Spleen (tissue), 11 donors: ENCODE data around the gene PAX5. TPM values are rescaled to one million over a fixed set of nuclear protein-coding genes. Genes with fewer than 3 reads are reported as not detected.

ENCODE experiments used
- DNase-seq: peaks from one replicate; pipeline ENCODE4 v3.0.0-alpha.2; 2020
- H3K27ac ChIP-seq, 8 donors: fragments of 200-600 bp; sonication (generic) in 7 of 8; 1 replicate in 4 of 8; 2 replicates in 4 of 8; pipeline versions ENCODE4 v1.5.0 to v1.8.0; 2016 to 2021; ENCODE audit warnings: inconsistent platforms in 4 of 8, mild to moderate bottlenecking in 4 of 8, moderate library complexity in 1 of 8
- H3K27me3 ChIP-seq, 7 donors: fragments of 200-600 bp; sonication (generic) in 6 of 7; replicated peaks in 1 of 7; 1 replicate in 4 of 7; 2 replicates in 3 of 7; pipeline versions ENCODE4 v1.5.0 to v1.8.0; 2016 to 2021; ENCODE audit warnings: inconsistent platforms in 3 of 7, mild to moderate bottlenecking in 1 of 7
- H3K36me3 ChIP-seq, 6 donors: fragments of 200-600 bp; sonication (generic) in 5 of 6; 1 replicate in 4 of 6; 2 replicates in 2 of 6; pipeline versions ENCODE4 v1.5.0 to v1.8.0; 2016 to 2021; ENCODE audit warnings: inconsistent platforms in 2 of 6
- H3K4me1 ChIP-seq, 6 donors: fragments of 200-600 bp; sonication (generic) in 5 of 6; 1 replicate in 3 of 6; 2 replicates in 3 of 6; pipeline versions ENCODE4 v1.5.0 to v1.8.0; 2016 to 2021; ENCODE audit warnings: inconsistent platforms in 3 of 6
- H3K4me3 ChIP-seq, 8 donors: fragments of 200-600 bp; sonication (generic) in 7 of 8; 1 replicate in 4 of 8; 2 replicates in 4 of 8; pipeline versions ENCODE4 v1.5.0 to v1.8.0; 2016 to 2021; ENCODE audit warnings: inconsistent platforms in 4 of 8, mild to moderate bottlenecking in 4 of 8, moderate library complexity in 2 of 8
- H3K9me3 ChIP-seq, 8 donors: fragments of 200-600 bp; sonication (generic) in 7 of 8; 1 replicate in 4 of 8; 2 replicates in 4 of 8; pipeline versions ENCODE4 v1.5.0 to v1.8.0; 2016 to 2021; ENCODE audit warnings: inconsistent platforms in 4 of 8
- POLR2A ChIP-seq, 3 donors: fragments of 450-650 bp; IDR thresholded peaks; one replicate each; pipeline ENCODE4 v1.5.1; 2017; ENCODE audit warnings: antibody characterized with exemption in 3 of 3, mild to moderate bottlenecking in 1 of 3
- POLR2AphosphoS5 ChIP-seq, 3 donors: sonication (generic); formaldehyde crosslinking; IDR thresholded peaks; one replicate each; pipeline ENCODE4 v1.5.1; 2017; ENCODE audit warnings: antibody characterized with exemption in 3 of 3
- WGBS, 5 donors: extraction: QIAGEN DNeasy Blood & Tissue Kit in 3 of 5; methylation state at CpG; one replicate each; pipeline versions ENCODE4 v1.1.5 to v1.1.7; 2013 to 2018; 5-methylcytosine and 5-hydroxymethylcytosine counted together
- intact Hi-C: fragments of 100-400 bp; cut with DNase I; formaldehyde crosslinking; loops from one replicate; pipeline ENCODE4 v1.15.0; 2023; ENCODE audit warnings: low total_unique reads
- polyA plus RNA-seq, 3 donors: library from polyadenylated mRNA; stranded (reverse); fragments of 200-250 nt; gene quantifications; one replicate each; pipeline ENCODE4 v1.2.1, GENCODE V29; 2013
- total RNA-seq, 7 donors: library from RNA; depleted of rRNA in 3 of 7; stranded (reverse); fragments of >200 nt in 3 of 7; fragmentation: NEBNext Ultra II Directional in 4 of 7; extraction: Animal tissue kit (Norgen Biotek cat#: 25700) in 4 of 7; gene quantifications; one replicate each; pipeline versions ENCODE4 v1.1.0 to v1.2.1, GENCODE V29; 2016 to 2021
- TF ChIP-seq, protein P1 (sequence below), 11 experiments: fragments of 200-600 bp in 7 of 11; fragments of 450-650 bp in 4 of 11; sonication (generic) in 4 of 11; IDR thresholded peaks in 8 of 11; conservative IDR thresholded peaks in 3 of 11; 1 replicate in 7 of 11; 2 replicates in 4 of 11; pipeline versions ENCODE4 v1.4.0 to v1.8.0; 2016 to 2021; ENCODE audit warnings: antibody characterized with exemption in 11 of 11, inconsistent platforms in 4 of 11, mild to moderate bottlenecking in 1 of 11
- donor health status: healthy with polysubstance abuse.
- donor health status: DM: no; HTN: no; CAD: no; lungs with moderate emphysema.
- donor health status: DM: no; HTN: no; CAD: no.
- donor health status: Bipolar disorder and iron deficiency.
- donor health status: healthy.
- donor health status: DM: no; HTN: no; CAD: no.
- donor health status: DM: yes; HTN: yes; CAD: no.

PAX5 gene
- total and polyA plus RNA-seq, 10 donors = 15.9 to 120 (median 53.0) TPM

DNA sequence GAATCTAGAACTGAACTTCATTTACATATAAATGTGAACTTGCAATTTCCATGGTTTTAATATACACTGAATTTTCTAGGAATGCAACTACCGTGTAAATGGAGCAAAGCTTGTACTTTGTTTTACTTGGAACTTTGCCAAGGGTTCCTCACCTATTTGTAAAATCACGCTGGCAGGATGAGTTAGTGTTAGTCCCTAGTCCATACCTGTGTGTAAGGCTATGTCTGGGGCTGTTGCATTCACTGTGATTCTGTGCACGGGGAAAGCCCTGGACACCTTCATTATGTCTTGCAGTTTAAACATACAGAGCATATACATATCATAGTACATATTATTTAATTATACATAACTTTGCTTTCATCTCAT lies 119.9 kb downstream of the PAX5 start:
- H3K27me3 ChIP-seq = peaks cover 0 to 33% (median 0%) of the 10 kb centered on the region in 7 donors
- intact Hi-C loops = no loop called here
- peaks cover 0 to 5% (median 0%) of the 10 kb centered on the region in 8 donors for H3K9me3 ChIP-seq
- H3K27ac ChIP-seq = no peak overlapping the region
- peaks cover 0 to 24% (median 0%) of the 10 kb centered on the region in 6 donors for H3K36me3 ChIP-seq
- no peak overlapping the region for H3K4me3 ChIP-seq
- no peaks in the 10 kb centered on the region for H3K4me1 ChIP-seq
- no peak for TF ChIP-seq POLR2A (IDR thresholded peaks at IDR 0.05)
- TF ChIP-seq, protein P1, sequence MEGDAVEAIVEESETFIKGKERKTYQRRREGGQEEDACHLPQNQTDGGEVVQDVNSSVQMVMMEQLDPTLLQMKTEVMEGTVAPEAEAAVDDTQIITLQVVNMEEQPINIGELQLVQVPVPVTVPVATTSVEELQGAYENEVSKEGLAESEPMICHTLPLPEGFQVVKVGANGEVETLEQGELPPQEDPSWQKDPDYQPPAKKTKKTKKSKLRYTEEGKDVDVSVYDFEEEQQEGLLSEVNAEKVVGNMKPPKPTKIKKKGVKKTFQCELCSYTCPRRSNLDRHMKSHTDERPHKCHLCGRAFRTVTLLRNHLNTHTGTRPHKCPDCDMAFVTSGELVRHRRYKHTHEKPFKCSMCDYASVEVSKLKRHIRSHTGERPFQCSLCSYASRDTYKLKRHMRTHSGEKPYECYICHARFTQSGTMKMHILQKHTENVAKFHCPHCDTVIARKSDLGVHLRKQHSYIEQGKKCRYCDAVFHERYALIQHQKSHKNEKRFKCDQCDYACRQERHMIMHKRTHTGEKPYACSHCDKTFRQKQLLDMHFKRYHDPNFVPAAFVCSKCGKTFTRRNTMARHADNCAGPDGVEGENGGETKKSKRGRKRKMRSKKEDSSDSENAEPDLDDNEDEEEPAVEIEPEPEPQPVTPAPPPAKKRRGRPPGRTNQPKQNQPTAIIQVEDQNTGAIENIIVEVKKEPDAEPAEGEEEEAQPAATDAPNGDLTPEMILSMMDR (IDR thresholded peaks at IDR 0.05 in 8 of 11, conservative IDR thresholded peaks at IDR 0.05 in 3 of 11) = no peak
- TF ChIP-seq POLR2AphosphoS5 (IDR thresholded peaks at IDR 0.05) = no peak
- DNase-seq = no peak
- 43 to 77% (median 65%) methylated on average over 3 of the region's 3 CpGs for WGBS, 5 donors

DNA sequence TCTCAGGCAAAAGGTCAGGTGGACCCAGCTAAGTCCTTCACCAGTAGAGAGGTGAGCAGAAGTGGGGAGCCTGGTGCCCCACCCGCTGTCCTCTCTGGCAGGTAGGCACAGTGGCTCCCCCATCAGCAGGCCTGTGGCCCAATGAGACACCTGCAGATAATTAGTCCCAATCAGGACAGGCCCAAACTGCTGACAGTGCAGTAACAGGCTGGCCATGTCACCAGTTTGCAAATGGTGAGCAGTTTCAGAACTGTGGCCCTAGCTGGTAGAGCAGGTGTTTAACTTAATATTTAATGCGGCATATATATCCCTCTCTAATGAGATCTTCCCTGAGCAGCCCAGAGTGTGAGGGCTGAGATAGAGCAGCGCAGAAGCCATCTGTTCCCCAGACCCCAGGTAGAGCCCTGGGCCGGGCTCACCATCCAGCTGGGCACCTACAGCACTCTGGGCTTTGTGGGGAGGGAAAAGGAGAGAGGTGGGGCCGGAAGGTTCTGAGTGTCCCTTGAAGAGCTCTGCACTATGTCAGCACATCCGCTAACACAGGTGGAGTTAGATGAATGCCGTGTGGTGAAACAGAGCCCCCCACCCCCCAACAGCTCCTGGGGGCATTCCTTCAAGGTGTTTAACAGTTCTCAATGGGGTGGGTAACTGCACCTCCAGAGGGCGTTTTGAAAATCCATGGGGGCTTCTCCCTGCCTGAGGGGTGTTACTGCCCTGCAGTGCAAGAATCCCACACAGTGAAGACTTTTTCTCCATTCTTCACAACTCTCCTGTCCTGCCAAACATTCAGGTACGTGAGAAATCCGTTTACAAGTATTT lies 120.5 kb downstream of the PAX5 start:
- no peak for DNase-seq
- Histone ChIP-seq H3K36me3 (peaks cover 0 to 24% (median 0%) of the 10 kb centered on the region in 6 donors), H3K9me3 (peaks cover 0 to 5% (median 0%) of the 10 kb centered on the region in 8 donors), H3K4me3 (no peak overlapping the region), H3K27me3 (peaks cover 0 to 36% (median 0%) of the 10 kb centered on the region in 7 donors), H3K27ac (peak overlapping the region in 1 of 8 donors; percentile 21), H3K4me1 (no peaks in the 10 kb centered on the region)
- WGBS, 5 donors = 53 to 67% (median 63%) methylated on average over 9 to 10 of the region's 10 CpGs
- intact Hi-C loops = no loop called here
- no peak for TF ChIP-seq POLR2A (IDR thresholded peaks at IDR 0.05)

DNA sequence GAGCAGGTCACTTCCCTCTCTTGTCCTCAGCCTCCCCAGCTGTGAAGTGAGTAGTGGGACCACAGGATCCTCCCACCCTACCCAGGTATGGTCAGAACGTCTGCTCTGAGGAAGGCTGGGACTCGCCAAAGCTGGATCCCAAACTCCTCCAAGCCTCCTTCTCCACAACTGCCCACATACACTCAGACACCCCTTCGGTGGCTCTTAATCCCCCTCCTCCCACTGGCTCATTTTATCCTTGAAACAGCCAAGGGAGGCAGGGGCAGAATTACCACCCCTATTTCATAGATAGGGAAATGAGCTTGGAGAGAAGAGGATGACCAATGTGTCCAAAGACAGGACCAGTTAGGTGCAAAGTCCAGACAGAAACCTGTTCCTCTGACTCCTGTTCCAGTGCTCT lies 121.4 kb downstream of the PAX5 start:
- Histone ChIP-seq H3K27me3 (peaks cover 0 to 38% (median 0%) of the 10 kb centered on the region in 7 donors), H3K36me3 (peaks cover 0 to 24% (median 0%) of the 10 kb centered on the region in 6 donors), H3K4me3 (no peak overlapping the region), H3K9me3 (peaks cover 0 to 5% (median 0%) of the 10 kb centered on the region in 8 donors), H3K27ac (no peak overlapping the region), H3K4me1 (no peaks in the 10 kb centered on the region)
- no peak for TF ChIP-seq POLR2AphosphoS5 (IDR thresholded peaks at IDR 0.05)
- TF ChIP-seq, protein P1 (IDR thresholded peaks at IDR 0.05 in 8 of 11, conservative IDR thresholded peaks at IDR 0.05 in 3 of 11) = no peak
- TF ChIP-seq POLR2A (IDR thresholded peaks at IDR 0.05) = no peak
- WGBS, 5 donors = 68 to 82% (median 76%) methylated on average over 3 of the region's 3 CpGs
- intact Hi-C loops = no loop called here
- no peak for DNase-seq

DNA sequence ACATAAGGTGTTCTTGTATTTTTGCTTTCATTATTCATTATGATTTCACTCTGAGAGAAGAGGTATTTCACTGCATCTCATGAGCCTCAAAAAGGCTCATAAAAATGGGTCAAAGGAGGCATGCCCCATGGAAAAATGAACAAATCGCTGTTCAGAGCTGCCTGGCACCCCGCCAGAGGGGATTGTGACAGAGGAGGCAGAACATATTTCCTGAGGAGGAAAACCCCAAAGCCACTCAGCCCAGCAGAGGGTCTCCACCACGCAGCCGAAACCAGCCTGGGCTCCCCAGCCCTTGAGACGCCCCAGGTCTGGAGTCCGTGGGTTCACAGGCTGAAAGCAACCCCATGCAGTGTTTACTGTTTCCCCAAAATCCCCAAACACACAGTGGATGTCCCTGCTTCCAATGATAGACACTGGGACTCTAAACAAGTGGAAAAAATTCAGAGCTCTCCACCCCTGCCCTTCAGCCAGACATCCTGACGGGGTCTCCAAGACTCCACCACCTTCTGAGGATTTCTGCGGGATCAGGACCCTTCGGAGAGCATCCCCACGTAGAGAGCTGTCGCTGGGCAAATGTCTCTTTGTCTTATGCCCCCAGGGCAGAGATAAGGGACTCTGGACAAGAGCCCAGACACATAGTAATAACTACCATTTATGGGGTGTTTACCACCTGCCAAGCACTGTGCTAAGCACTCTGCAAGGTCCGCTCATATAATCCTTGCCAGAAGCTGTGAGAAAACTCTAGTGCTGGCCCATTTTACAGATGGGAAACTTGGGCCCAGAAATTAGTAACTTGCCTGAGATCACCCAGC lies 122.3 kb downstream of the PAX5 start:
- intact Hi-C loops = no loop called here
- TF ChIP-seq POLR2A (IDR thresholded peaks at IDR 0.05) = no peak
- TF ChIP-seq POLR2AphosphoS5 (IDR thresholded peaks at IDR 0.05) = no peak
- TF ChIP-seq, protein P1 (IDR thresholded peaks at IDR 0.05 in 8 of 11, conservative IDR thresholded peaks at IDR 0.05 in 3 of 11) = no peak
- DNase-seq = no peak
- Histone ChIP-seq H3K9me3 (peaks cover 0 to 5% (median 0%) of the 10 kb centered on the region in 8 donors), H3K4me3 (no peak overlapping the region), H3K4me1 (no peaks in the 10 kb centered on the region), H3K27ac (no peak overlapping the region), H3K27me3 (peaks cover 0 to 46% (median 0%) of the 10 kb centered on the region in 7 donors), H3K36me3 (peaks cover 0 to 31% (median 0%) of the 10 kb centered on the region in 6 donors)
- WGBS, 5 donors = 50 to 70% (median 57%) methylated on average over 12 of the region's 12 CpGs
